ENCODE data around the gene OR7G3.

Gene OR7G3

DNA sequence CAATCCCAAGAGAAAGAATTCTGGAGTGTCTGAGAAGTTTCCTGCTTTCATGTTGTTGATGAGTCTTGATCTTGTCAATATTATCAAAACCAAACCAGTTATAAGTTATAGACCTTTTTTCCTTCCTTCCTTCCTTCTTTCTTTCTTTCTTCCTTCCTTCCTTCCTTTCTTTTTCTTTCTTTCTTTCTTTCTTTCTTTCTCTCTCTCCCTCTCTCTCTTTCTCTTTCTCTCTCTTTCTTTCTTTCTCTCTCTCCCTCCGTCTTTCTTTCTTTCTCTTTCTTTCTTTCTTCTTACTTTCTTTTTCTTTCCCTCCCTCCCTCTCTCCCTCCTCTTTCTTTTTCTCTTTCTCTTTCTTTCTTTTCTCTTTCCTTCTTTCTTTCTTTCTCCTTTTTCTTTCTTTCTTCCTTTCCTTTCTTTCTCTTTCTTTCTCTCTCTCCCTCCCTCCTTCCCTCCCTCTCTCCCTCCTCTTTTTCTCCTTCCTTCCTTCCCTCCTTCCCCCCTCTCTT lies at the start of gene OR7G3:
TSS of gene OR7G3 (minus strand) at position 51 of the 506 bp plus-strand sequence. CDS start at position 51, 0 bp downstream.
- no peak for DNase-seq (ENCODE audit: low read depth)
- TF ChIP-seq, protein P1, sequence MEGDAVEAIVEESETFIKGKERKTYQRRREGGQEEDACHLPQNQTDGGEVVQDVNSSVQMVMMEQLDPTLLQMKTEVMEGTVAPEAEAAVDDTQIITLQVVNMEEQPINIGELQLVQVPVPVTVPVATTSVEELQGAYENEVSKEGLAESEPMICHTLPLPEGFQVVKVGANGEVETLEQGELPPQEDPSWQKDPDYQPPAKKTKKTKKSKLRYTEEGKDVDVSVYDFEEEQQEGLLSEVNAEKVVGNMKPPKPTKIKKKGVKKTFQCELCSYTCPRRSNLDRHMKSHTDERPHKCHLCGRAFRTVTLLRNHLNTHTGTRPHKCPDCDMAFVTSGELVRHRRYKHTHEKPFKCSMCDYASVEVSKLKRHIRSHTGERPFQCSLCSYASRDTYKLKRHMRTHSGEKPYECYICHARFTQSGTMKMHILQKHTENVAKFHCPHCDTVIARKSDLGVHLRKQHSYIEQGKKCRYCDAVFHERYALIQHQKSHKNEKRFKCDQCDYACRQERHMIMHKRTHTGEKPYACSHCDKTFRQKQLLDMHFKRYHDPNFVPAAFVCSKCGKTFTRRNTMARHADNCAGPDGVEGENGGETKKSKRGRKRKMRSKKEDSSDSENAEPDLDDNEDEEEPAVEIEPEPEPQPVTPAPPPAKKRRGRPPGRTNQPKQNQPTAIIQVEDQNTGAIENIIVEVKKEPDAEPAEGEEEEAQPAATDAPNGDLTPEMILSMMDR (IDR thresholded peaks at IDR 0.05; ENCODE audit: low read depth, low read length), result no peak
- TF ChIP-seq, protein P2, sequence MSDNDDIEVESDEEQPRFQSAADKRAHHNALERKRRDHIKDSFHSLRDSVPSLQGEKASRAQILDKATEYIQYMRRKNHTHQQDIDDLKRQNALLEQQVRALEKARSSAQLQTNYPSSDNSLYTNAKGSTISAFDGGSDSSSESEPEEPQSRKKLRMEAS (IDR thresholded peaks at IDR 0.05; ENCODE audit: low read depth, low read length), result no peak
- TF ChIP-seq MYC (IDR thresholded peaks at IDR 0.05; ENCODE audit: low read depth, low read length) (no peak), POLR2A (IDR thresholded peaks at IDR 0.05; ENCODE audit: extremely low read depth, insufficient read length) (no peak)
- no peak within 1 kb of the TSS for H3K4me3 ChIP-seq (ENCODE audit: low read depth, low read length)

DNA sequence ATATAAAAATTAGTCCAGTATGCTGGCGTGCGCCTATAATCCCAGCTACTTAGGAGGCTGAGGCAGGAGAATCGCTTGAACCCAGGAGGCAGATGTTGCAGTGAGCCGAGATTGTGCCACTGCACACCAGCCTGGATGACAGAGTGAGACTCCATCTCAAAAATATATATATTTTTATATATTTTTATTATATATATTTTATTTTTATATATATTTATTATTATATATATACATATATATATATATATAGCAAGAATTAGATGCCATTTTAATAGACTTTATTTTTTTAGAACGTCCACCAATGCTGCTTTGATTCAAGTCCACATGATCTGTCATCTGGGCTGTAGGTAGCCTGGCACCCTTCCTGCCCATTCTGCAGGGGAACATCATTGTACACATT lies 48.6 kb upstream of the OR7G3 start:
- no peak overlapping the region for H3K4me3 ChIP-seq (ENCODE audit: low read depth, low read length)
- TF ChIP-seq, protein P2 (IDR thresholded peaks at IDR 0.05; ENCODE audit: low read depth, low read length), result no peak
- no peak for TF ChIP-seq POLR2A (IDR thresholded peaks at IDR 0.05; ENCODE audit: extremely low read depth, insufficient read length)
- TF ChIP-seq, protein P1 (IDR thresholded peaks at IDR 0.05; ENCODE audit: low read depth, low read length), result no peak
- TF ChIP-seq MYC (IDR thresholded peaks at IDR 0.05; ENCODE audit: low read depth, low read length), result no peak
- DNase-seq (ENCODE audit: low read depth), result no peak

DNA sequence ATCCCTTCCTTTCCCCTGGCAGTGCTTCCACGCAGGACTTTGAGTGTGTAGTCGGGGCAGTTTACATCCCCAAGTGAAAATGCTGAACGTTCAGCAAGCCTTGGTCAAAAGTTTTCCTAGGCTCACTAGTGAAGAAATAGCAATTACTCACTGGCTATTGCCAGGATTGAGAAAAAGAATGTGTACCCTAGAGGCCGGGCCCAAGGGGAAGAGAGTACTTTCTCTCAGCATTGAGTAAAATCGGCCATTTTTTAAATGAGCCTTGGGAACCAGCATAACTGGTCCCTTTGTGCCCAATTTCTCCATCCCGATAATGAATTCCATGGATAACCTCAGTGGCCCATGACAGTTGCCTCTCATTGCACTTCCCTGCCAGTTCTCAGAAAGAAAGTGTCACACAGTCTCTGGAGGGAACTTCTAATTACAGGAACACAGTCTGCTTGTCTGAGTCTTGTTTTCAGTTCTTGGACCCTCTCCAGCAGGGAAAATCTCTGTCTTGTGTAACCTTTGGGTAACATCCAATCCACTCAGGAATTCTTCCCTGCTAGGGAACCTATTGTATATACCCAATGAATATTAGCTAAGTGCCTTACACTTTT lies 44.7 kb upstream of the OR7G3 start:
- no peak overlapping the region for H3K4me3 ChIP-seq (ENCODE audit: low read depth, low read length)
- no peak for DNase-seq (ENCODE audit: low read depth)

DNA sequence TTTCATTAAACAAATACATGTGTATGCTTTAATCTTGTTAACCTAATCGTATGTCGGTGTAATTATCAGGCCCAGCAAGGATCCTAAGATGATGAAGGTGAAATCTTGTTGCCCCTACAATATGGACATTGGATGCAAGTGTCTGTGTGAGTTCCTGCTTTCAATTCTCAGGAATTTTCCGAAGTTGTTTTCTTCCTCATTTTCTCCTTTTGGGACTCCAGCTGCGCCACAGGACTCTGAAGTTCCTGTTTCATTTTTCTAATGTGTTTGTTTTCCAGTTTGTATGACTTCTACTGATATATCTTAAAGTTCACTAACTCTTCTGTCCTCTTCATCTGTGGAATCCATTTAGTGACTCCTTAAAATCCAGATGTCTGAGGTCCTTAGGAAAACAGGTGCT lies 40.1 kb upstream of the OR7G3 start:
- no peak overlapping the region for H3K4me3 ChIP-seq (ENCODE audit: low read depth, low read length)
- DNase-seq (ENCODE audit: low read depth), result no peak
- TF ChIP-seq, protein P2 (IDR thresholded peaks at IDR 0.05; ENCODE audit: low read depth, low read length), result no peak
- no peak for TF ChIP-seq POLR2A (IDR thresholded peaks at IDR 0.05; ENCODE audit: extremely low read depth, insufficient read length)

More for the DNA sequence above, 44.7 kb upstream of the OR7G3 start:
- TF ChIP-seq, protein P1 (IDR thresholded peaks at IDR 0.05; ENCODE audit: low read depth, low read length), result no peak
- no peak for TF ChIP-seq MYC (IDR thresholded peaks at IDR 0.05; ENCODE audit: low read depth, low read length)
- no peak for TF ChIP-seq POLR2A (IDR thresholded peaks at IDR 0.05; ENCODE audit: extremely low read depth, insufficient read length)
- TF ChIP-seq, protein P2 (IDR thresholded peaks at IDR 0.05; ENCODE audit: low read depth, low read length), result no peak

DNA sequence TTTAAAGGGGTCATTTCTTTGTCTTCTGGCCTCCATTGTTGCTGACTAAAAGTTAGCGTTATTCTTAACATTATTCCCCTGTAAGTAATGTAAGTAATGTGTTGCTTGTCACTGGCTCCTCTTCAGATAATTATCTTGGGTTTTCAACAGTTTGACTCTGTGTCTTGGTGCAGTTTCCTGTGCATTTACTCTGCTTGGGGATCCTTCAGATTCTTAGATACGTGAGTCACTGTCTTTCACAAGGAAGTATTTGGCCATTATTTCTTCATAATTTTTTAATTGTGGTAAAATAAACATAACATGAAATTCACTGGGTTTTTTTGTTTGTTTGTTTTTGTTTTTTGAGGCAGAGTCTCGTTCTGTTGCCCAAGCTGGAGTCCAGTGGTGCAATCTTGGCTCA lies 38.5 kb upstream of the OR7G3 start:
- DNase-seq (ENCODE audit: low read depth), result no peak
- TF ChIP-seq, protein P1 (IDR thresholded peaks at IDR 0.05; ENCODE audit: low read depth, low read length), result no peak
- TF ChIP-seq, protein P2 (IDR thresholded peaks at IDR 0.05; ENCODE audit: low read depth, low read length), result no peak
- TF ChIP-seq POLR2A (IDR thresholded peaks at IDR 0.05; ENCODE audit: extremely low read depth, insufficient read length) (no peak), MYC (IDR thresholded peaks at IDR 0.05; ENCODE audit: low read depth, low read length) (no peak)
- no peak overlapping the region for H3K4me3 ChIP-seq (ENCODE audit: low read depth, low read length)

DNA sequence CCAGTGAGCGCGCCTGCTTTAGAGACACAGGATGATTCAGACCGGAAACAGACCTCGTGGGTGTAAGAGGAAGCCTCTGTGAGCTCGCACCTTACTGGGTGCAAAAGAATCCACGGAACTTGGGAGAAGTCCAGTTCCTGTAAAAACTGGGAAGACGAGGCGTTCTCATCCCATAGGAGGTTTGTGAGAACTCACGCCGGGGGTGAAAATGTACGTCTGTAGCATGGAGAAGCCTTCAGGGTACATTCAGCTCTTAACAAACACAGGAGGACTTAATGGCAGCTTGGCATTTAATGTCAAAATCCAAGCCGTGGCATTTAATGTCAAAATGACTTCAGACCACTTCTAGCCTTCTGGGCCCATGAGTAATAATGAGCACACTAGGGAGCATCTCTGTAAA lies 34.7 kb upstream of the OR7G3 start:
- TF ChIP-seq, protein P2 (IDR thresholded peaks at IDR 0.05; ENCODE audit: low read depth, low read length), result no peak
- TF ChIP-seq MYC (IDR thresholded peaks at IDR 0.05; ENCODE audit: low read depth, low read length) (no peak), POLR2A (IDR thresholded peaks at IDR 0.05; ENCODE audit: extremely low read depth, insufficient read length) (no peak)
- TF ChIP-seq, protein P1 (IDR thresholded peaks at IDR 0.05; ENCODE audit: low read depth, low read length), result no peak
- no peak overlapping the region for H3K4me3 ChIP-seq (ENCODE audit: low read depth, low read length)
- no peak for DNase-seq (ENCODE audit: low read depth)

Data from NB4 (cell line).